Progenitor cell of endocrine pancreas (in vitro differentiated cells): Measurements from ENCODE around the gene FAM170B. TPM values are rescaled to one million over a fixed set of nuclear protein-coding genes. Genes with fewer than 3 reads are reported as not detected.

ENCODE experiments used
- DNase-seq: peaks from one replicate; pipeline ENCODE4 v3.0.0; 2021; ENCODE audit warnings: low spot score; ENCODE audit not compliant: unreplicated experiment
- H3K27ac Mint-ChIP-seq: 2 replicates; pipeline ENCODE4 v1.8.0; 2021; ENCODE audit warnings: mild to moderate bottlenecking, moderate library complexity, mixed read lengths
- H3K27me3 Mint-ChIP-seq: 2 replicates; pipeline ENCODE4 v1.8.0; 2021; ENCODE audit warnings: mixed read lengths
- H3K36me3 Mint-ChIP-seq: 2 replicates; pipeline ENCODE4 v1.8.0; 2022; ENCODE audit warnings: mixed read lengths; ENCODE audit not compliant: insufficient read depth
- H3K4me1 Mint-ChIP-seq: 2 replicates; pipeline ENCODE4 v1.8.0; 2021; ENCODE audit warnings: low read depth, mixed read lengths
- H3K4me3 Mint-ChIP-seq: 2 replicates; pipeline ENCODE4 v1.8.0; 2021; ENCODE audit warnings: low read depth, mild to moderate bottlenecking, moderate library complexity, mixed read lengths
- H3K9me3 Mint-ChIP-seq: 2 replicates; pipeline ENCODE4 v1.8.0; 2021; ENCODE audit warnings: low read depth, mixed read lengths
- CTCF ChIP-seq: fragments of 200-600 bp; sonication (generic); IDR thresholded peaks from one replicate; pipeline ENCODE4 v1.5.0; 2021; ENCODE audit warnings: antibody characterized with exemption, mild to moderate bottlenecking; ENCODE audit not compliant: unreplicated experiment
- total RNA-seq: library from RNA; stranded (reverse); gene quantifications from 2 replicates; pipeline ENCODE4 v1.2.1, GENCODE V29; 2021

The FAM170B gene
- total RNA-seq, 1 donor from 2014 or later = not detected

GRCh38 chr10:49160814-49161213, 27.0 kb upstream of the FAM170B start:
- DNase-seq = no peak
- no peak overlapping the region for H3K4me3 Mint-ChIP-seq
- no peaks in the 10 kb centered on the region for H3K9me3 Mint-ChIP-seq
- TF ChIP-seq CTCF = no peak
- peaks cover 60% of the 10 kb centered on the region for H3K27me3 Mint-ChIP-seq
- H3K27ac Mint-ChIP-seq = no peak overlapping the region
- H3K36me3 Mint-ChIP-seq = no peaks in the 10 kb centered on the region
- no peaks in the 10 kb centered on the region for H3K4me1 Mint-ChIP-seq

GRCh38 chr10:49160110-49160509, 26.3 kb upstream of the FAM170B start:
- TF ChIP-seq CTCF = no peak
- H3K4me3 Mint-ChIP-seq = no peak overlapping the region
- H3K4me1 Mint-ChIP-seq = no peaks in the 10 kb centered on the region

DNA sequence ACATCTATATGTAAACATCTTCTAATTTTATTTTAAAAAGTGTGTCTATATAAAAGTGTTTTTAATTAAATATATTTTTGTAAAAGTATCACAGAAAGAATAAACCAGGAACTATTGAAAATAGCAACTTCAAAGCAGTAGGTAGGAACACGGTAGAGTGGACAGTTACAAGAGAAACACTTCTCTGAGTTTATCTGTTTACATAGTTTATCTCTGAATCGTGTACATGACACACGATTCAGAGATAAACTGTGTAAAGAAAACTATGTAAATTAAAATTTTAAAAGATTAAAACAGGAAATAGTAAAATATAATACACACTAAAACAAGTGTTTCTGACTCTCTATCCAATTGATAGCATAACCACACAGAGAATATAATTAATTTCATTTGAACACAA, 25.1 kb upstream of the FAM170B start:
- Mint-ChIP-seq H3K9me3 (no peaks in the 10 kb centered on the region), H3K4me3 (no peak overlapping the region), H3K4me1 (no peaks in the 10 kb centered on the region), H3K27ac (no peak overlapping the region), H3K36me3 (no peaks in the 10 kb centered on the region), H3K27me3 (peaks cover 51% of the 10 kb centered on the region)
- no peak for TF ChIP-seq CTCF
- DNase-seq = no peak

More at GRCh38 chr10:49160110-49160509, 26.3 kb upstream of the FAM170B start:
- no peak overlapping the region for H3K27ac Mint-ChIP-seq
- no peak for DNase-seq
- H3K36me3 Mint-ChIP-seq = no peaks in the 10 kb centered on the region
- peaks cover 62% of the 10 kb centered on the region for H3K27me3 Mint-ChIP-seq
- no peaks in the 10 kb centered on the region for H3K9me3 Mint-ChIP-seq

DNA sequence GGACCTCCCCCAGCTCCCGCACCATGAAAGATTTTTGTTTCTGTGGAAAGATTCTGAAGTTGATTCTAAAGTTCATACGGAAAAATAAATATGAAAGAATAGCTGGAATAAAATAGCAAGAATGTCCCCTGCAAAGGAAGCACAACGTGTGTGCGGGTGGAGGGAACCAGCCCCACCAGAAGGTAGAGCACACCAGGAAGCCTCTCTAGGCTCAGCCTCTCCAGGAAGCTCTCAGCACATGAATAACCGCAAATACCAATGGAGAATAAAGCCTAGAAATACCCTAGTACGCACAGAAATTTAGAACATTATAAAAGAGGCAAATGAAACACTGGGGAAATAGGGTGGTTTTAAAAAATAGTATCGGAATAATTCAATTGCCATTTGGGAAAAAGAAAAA, 24.6 kb upstream of the FAM170B start:
- TF ChIP-seq CTCF = no peak
- Mint-ChIP-seq H3K36me3 (no peaks in the 10 kb centered on the region), H3K4me3 (no peak overlapping the region), H3K27me3 (peaks cover 49% of the 10 kb centered on the region), H3K9me3 (no peaks in the 10 kb centered on the region), H3K4me1 (no peaks in the 10 kb centered on the region), H3K27ac (no peak overlapping the region)
- no peak for DNase-seq

GRCh38 chr10:49157229-49157628, 23.4 kb upstream of the FAM170B start:
- no peaks in the 10 kb centered on the region for H3K4me1 Mint-ChIP-seq
- TF ChIP-seq CTCF = no peak
- no peaks in the 10 kb centered on the region for H3K36me3 Mint-ChIP-seq
- no peak overlapping the region for H3K4me3 Mint-ChIP-seq
- peaks cover 39% of the 10 kb centered on the region for H3K27me3 Mint-ChIP-seq
- DNase-seq = no peak
- no peaks in the 10 kb centered on the region for H3K9me3 Mint-ChIP-seq
- H3K27ac Mint-ChIP-seq = no peak overlapping the region
